ENCODE results near the gene SPATS1.
A peak's percentile ranks its signal among the peaks of the same experiment; 100 is the strongest.
"Not testable (repeated sequence)": the region's sequence is repeated elsewhere in the genome, so short reads cannot be mapped to it uniquely, and the experiment has no call there.

SPATS1 gene

DNA sequence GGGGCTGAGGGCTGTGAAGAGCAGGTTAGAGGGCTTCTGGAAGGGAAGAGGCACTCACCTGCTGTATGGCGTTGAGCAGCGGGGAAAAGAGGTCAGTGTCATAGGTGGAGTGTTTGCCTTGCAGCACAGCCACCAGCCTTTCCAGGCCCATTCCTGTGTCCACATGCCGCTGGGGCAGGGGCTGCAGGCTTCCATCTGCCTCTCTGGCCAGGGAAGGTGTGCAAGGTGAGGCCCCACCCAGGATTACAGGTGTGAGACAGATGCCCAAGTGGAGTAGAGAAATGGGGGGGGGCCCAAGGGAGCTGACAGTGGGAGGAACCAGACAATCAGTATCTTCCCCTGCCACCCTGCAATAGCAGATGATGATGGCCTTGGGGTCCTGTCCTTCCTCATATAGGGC, 32.2 kb upstream of the SPATS1 start:
- DNase-seq (ENCODE audit: low read depth in 2 of 3, low spot score in 2 of 3), result no peak

DNA sequence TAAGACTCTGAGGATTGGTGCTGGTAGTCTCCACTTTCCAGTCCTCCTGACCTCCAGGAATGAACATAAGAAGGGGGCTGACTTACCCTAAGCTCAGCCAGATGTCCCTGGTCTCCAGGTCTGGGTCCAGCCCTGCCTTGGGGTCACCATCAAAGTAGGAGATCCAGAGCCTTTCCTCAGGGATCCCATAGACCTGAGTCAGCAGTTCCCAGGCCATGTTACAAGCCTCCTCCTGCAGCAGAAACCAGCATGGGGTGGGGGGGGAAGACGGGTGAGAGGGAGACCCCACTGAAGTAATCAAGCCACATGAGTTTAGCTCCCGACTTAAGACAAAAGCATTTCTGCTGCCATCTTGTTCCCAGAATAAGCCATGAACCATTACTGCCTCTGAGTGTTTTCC, 31.1 kb upstream of the SPATS1 start:
- DNase-seq (ENCODE audit: low read depth in 2 of 3, low spot score in 2 of 3), result no peak

DNA sequence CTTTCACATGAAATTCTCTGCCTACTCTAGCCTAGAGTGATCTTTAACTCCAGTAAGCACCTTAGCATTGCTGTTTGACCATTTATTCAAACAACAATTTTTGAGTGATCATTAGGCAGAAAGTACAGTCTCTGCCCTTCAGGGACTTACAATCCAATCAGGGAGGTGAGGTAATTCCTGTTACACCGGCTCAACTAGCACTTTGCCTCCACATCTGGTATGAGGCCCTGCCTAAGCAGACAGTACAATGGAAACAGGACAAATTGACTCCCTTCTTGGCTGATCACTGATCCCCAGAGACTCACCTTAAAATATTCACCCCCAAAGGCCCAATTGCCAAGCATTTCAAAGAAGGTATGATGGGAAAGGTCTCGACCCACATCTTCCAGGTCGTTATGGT, 30.7 kb upstream of the SPATS1 start:
- DNase-seq (ENCODE audit: low read depth in 2 of 3, low spot score in 2 of 3), result no peak

DNA sequence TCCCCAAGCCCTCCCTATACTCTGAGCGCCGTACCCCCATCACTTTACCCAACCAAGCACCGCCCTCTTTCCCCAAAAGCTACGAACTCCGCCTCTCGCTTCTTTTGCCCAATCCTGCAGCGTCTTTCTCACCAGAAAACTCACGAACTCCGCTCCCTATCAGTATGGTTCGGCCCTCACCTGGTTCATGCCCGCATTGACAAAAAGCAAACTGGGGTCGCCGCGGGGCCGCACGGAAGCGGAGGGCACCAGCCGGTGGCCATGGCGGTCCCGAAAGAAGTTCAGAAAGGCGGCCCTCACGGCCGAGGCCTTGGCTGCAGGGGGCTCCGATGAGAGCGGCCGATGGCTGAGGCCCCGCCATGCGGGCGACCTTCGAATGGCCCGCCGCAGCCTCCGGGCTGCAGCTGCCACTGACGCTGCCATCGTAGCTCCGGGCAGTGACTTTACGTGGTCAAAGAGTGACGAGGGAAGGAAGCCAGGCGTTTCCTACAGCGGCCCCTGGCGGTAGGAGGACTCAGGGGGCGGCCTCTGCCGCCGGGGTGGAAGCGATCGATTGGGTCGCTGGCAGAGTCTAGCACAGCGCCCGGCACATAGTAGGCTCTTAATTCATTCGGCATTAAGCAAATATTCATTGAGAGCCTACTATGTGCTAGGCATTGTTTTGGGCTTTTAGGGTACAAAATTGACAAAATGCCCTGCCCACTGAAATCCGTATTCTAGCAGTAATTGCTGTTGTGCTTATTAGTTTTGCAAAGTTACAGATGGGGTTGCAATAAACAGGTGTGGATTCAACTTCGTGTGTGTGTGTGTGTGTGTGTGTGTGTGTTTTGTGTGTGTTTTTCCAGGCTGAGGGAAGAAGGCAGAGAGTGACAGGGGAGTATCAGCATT, 29.3 kb upstream of the SPATS1 start, which contains the start of gene AARS2:
TSS of gene AARS2 (minus strand) at position 447 of the 888 bp plus-strand sequence. CDS start at position 423, 24 bp downstream.
- peak; percentile 83 to 97 (median 96) for DNase-seq (ENCODE audit: low read depth in 2 of 3, low spot score in 2 of 3)

DNA sequence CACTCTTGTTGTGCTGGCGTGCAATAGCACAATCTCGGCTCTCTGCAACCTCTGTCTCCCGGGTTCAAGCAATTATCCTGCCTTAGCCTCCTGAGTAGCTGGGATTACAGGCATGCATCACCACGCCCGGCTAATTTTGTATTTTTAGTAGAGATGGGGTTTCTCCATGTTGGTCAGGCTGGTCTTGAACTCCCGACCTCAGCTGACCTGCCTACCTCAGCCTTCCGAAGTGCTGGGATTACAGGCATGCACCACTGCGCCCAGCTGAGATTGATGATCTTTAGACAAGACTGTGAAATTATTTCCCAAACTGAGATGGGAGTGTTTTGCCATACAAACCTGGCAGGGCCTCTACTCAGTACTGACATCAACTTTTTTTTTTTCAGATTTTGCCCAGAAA, 27.8 kb upstream of the SPATS1 start:
- DNase-seq (ENCODE audit: low read depth in 2 of 3, low spot score in 2 of 3), result not testable (repeated sequence)

DNA sequence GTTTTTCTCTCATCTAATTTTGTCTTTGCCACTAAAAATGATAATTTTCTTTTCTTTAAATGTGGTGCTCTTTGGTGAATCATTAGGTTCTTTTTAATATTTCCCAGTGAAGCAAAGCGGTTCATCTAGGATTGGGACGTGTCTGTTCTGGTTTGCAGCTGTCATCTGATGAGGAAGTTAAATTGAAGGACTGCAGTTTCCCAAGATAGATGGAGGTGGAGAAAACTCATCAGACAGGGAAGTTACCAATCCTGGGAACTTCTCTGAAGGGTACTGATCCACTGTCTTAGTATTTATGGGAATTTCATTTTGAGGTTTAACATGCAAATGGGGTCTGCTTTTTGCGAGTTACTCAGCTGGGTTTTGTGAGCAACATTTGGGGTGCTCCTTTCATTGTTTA, 26.9 kb upstream of the SPATS1 start:
- no peak for DNase-seq (ENCODE audit: low read depth in 2 of 3, low spot score in 2 of 3)

DNA sequence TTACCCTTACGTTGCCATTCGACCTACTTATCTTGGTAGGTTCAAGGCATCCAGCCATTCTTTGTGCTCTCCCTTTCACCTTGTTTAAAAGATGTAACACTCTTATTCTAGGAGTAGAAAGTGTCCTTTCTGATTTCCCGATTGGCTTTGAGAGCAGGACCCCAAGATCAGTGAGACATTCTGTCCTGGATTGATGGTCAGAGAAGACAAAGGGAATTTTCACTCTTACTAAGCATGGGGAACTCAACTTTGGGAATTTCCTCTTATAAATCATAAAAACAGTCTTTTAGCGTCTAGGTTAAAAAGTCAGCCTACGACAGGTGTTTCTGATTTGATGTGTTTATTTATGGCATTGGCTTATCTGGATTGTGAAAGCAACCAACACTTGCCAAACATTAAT, 26.5 kb upstream of the SPATS1 start:
- DNase-seq (ENCODE audit: low read depth in 2 of 3, low spot score in 2 of 3), result no peak

DNA sequence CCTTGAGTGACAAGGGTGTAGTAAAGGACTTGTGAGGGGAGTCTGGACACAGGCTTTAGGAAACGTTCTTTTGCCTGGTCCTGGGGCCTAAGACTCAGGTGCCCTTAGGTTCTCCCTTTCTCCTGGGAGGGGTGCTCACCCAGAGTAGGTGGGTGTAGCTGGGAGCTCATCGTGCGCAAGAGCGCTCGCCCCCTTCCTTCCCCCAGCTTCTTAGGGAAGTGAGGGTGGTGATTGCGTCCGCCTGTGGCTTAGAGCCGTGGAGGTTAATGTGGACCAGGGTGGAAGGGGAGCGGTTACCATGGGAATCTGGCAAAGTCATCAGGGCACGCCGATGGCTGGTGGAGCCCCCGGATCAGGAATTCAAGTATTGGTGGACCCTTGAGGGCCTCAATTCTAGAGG, 26.0 kb upstream of the SPATS1 start:
- DNase-seq (ENCODE audit: low read depth in 2 of 3, low spot score in 2 of 3), result no peak

DNA sequence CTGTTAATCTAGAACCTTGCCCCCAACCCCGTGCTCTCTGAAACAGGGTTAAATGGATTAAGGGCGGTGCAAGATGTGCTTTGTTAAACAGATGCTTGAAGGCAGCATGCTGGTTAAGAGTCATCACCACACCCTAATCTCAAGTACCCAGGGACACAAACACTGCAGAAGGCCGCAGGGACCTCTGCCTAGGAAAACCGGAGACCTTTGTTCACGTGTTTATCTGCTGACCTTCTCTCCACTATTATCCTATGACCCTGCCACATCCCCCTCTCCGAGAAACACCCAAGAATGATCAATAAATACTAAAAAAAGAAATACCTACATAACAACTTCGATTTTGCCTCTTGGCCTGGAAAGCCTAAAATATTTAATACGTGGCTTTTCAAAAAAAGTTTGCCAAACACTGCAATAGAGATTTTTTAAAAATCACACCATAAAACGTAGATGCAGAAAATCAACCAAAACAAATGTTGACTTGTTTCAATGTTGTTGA, 25.3 kb upstream of the SPATS1 start:
- not testable (repeated sequence) for DNase-seq (ENCODE audit: low read depth in 2 of 3, low spot score in 2 of 3)

DNA sequence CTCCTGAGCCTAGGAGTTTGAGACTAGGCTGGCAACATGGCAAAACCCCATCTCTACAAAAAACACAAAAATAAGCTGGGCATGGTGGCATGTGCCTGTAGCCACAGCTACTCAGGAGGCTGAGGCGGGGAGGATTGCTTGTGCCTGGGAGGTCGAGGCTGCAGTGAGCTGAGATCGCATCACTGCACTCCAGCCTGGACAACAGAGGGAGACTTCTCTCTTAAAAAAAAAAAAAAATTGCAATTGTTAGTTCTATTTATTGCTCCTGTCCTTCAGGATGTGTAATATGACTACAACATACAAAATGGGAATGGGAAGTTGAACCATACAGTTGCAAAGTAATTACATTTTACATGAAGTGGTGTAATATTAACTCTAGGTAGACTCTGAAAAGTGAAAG, 21.2 kb upstream of the SPATS1 start:
- no peak for DNase-seq (ENCODE audit: low read depth in 2 of 3, low spot score in 2 of 3)

DNA sequence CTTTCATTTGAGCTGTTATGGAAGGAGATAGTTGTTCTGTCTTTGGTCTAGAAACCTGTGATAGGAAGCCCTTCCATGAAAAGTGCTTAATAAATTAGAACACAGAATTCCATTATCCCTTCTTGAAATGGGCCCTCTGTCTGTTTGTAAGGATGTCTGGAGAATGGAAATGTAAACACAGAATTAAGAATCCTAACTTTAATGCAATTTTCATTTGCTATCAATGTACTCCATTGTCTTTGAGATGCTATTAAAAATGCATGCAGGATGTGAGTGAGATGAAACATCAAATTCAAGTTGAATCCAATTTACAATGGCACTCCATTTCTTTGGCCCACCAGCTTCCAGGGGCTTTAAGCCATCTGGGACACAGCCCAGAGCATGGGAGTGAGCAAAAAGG, 15.4 kb upstream of the SPATS1 start:
- no peak for DNase-seq (ENCODE audit: low read depth in 2 of 3, low spot score in 2 of 3)

DNA sequence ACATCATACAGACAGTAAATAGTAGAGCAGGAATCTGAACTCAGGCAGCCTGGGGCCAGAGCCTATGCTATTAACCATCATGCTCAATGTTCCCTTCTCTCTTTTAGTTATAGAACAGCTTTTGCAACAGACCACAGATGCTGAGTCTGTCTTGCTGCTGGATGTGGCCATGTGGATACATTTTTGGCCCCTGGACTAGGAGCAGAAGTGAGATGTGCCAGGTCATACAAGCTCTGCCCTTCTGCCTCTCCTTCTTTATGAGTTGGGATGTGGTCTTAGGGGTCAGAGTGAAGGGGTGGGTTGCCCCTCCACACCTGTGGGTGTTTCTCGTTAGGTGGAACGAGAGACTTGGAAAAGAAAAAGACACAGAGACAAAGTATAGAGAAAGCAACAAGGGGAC, 14.7 kb upstream of the SPATS1 start:
- DNase-seq (ENCODE audit: low read depth in 2 of 3, low spot score in 2 of 3), result no peak

DNA sequence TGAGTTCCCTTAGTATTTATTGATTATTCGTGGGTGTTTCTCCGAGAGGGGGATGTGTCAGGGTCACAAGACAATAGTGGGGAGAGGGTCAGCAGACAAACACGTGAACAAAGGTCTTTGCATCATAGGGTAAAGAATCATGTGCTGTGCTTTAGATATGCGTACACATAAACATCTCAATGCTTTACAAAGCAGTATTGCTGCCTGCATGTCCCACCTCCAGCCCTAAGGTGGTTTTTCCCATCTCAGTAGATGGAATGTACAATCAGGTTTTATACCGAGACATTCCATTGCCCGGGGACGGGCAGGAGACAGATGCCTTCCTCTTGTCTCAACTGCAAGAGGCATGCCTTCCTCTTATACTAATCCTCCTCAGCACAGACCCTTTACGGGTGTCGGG, 14.2 kb upstream of the SPATS1 start:
- not testable (repeated sequence) for DNase-seq (ENCODE audit: low read depth in 2 of 3, low spot score in 2 of 3)

DNA sequence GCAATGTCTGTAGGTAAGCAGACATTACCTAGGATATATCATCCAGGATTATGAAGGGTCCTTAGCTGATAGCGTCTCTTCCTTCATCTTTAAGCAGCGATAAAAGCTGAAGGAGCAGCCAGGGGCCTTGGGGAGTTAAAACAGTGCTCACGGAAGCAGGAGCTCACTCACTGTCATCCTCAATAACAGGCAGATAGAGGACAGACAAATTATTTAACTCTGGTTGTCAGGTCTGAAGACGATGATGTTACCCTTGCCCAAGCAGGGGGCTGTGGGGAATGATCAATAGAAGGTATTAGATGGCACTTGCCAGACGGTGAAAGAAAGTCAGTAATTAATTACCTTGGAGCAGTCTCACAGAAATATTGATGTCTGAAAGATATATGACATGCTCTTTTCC, 12.6 kb upstream of the SPATS1 start:
- no peak for DNase-seq (ENCODE audit: low read depth in 2 of 3, low spot score in 2 of 3)

DNA sequence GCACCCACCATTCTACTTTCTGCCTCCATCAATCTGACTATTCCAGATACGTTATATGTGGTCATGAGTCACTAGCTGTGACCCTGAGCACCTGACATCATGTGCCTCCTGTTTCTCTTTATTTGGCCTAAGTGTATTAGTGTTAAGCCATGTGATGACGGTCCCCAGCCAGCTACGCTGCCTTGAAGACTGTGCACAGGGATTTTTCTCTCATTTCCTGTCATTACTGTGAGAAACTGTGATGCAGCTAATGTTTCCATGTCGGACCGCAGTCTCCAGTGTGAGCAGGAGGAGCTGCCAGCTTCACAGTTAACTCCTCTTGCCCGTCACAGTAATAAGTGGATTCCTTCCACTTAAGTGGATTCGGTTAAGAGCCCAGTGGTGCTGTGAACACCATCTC, 9.9 kb upstream of the SPATS1 start:
- DNase-seq (ENCODE audit: low read depth in 2 of 3, low spot score in 2 of 3), result no peak

DNA sequence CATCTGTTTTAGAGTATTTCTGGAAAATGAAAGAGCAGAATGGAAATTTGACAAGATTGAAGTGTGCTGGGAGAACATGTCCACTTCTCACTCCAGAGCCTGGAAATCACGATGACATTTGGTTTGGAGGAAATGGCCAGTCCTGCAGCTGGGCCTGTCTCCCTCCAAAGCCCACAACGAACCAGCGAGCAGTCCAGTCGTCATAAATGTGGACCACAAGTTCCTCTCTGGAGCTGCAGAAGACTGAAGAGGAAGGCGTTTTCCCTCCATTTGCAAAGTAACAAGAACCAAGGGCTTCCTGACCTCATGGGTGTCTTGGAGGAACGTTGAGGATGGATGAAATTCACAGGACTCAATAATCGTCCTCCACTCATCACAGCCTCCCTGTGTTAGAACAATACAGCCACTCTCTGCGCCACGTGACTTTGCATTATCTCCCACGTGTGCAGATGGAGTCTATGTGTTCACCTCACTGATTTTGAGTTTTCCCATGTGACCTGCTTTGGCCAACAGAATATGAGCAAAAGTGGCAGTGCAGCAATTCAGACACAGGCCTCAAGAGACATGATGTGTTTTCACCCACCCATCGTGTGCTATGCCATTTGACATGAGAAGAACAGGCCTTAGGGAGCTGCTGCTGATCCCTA, 9.1 kb upstream of the SPATS1 start:
- no peak for DNase-seq (ENCODE audit: low read depth in 2 of 3, low spot score in 2 of 3)

DNA sequence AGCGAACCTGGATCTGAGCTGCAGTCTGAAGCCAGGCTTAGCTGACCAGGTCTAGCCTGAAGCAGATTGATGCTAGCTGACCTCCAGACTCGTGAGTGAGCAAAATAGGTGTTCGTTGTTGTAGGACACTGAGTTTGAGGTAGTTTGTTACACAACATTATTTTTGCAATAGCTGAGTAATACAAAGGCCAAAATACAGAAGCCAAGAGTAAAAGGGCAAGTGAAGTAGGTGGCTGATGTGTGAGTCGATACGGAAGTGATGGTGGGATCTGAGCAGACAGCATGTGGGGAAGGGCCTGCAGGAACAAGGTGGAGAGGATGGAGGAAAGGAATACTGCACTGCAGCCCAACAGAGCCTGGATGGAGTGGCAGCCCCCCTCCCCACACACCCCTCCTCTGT, 8.5 kb upstream of the SPATS1 start:
- no peak for DNase-seq (ENCODE audit: low read depth in 2 of 3, low spot score in 2 of 3)

DNA sequence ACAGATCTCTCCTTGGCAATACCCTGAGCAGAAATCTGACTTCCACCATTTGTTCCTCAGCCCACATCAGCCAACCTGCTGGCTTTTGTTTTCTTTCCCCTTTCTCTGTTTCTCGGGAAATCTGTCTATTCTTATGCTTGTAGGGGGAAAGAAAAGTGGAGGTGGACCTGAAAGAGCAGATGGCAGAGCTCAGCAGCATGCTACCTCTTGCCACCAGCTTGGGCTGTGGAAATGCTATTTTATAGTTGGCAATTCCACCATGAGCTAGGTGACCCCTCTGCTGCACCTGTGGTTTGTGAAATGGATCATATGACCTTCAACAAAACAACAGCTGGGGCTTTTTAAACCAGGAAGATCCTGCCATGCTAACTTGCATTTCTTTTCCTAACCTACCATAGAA, 6.8 kb upstream of the SPATS1 start:
- no peak for DNase-seq (ENCODE audit: low read depth in 2 of 3, low spot score in 2 of 3)

DNA sequence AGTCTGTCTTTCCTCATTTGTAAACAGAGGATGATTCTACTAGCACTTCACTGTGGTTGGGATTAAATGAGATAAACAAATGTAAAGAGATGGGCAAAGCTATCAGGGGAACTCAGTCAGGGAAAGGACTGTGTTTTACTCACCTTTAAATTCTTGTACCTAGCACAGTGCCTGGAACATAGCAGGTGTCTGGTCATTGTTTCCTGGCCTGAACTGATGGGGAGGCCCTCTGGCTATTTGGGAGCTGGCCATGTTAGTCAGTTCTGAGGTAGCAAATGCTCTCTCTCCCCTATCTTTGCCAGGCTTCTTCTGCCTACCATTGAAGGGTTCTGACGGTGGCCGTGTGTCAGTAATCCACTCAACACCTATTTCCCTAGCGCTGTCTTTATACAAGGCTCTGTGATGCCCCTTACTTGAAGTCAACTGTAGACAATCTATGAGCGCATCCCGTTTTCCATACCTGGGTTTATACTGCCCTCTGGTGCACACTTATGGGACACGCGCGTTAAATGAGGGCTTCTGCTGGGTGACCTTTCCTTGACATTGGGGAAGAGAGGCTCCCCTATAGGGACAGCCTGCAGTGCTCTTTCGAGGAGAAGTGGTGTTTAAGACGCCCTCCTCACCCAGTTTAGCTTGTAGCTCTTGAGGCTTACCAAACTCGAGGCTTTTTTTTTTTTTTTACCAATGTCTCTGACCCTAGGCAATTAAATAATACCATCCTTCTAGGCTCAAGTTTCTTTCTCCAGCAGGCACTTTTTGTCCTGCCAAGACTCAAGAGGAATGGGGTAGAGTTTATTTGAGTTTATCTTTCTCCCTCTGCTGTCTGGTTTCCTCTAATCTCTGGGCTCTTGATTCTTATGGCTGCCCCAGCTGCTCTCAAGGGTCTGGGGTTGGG, 4.0 kb upstream of the SPATS1 start:
- DNase-seq (ENCODE audit: low read depth in 2 of 3, low spot score in 2 of 3), result peak in 2 of 3 experiments; percentile 25 to 47

DNA sequence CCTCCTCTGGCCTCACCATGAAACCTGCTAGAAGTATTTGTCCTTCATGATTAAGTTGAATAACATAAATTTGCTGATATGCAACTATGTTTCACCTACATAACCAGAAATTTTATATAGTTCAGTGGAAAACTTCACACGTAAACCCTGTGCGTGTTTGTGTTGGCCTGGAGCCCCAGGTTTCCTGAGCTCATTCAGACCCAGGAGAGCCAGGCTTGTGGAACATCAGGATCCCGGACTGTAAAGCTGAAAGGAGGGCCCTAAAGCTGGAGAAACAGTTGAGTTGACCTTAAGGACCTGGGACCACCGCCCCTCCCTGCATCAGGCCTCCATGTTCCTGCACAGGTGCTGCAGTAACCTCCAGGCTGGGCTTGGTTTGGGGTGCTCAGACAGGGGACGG, 3.1 kb upstream of the SPATS1 start:
- no peak for DNase-seq (ENCODE audit: low read depth in 2 of 3, low spot score in 2 of 3)

Data from activated CD8-positive, alpha-beta memory T cell treated with anti-CD3 and anti-CD28 coated beads for 48 hours (primary cell).